Embryonic facial prominence (tissue), 1 donor: Measurements from ENCODE around the gene ATE1.
"Not testable (repeated sequence)": the region's sequence is repeated elsewhere in the genome, so short reads cannot be mapped to it uniquely, and the experiment has no call there.

Source experiments
- DNase-seq: peaks from one replicate; pipeline ENCODE4 v3.0.0-alpha.2; 2016; ENCODE audit errors: extremely low spot score

The ATE1 gene

DNA sequence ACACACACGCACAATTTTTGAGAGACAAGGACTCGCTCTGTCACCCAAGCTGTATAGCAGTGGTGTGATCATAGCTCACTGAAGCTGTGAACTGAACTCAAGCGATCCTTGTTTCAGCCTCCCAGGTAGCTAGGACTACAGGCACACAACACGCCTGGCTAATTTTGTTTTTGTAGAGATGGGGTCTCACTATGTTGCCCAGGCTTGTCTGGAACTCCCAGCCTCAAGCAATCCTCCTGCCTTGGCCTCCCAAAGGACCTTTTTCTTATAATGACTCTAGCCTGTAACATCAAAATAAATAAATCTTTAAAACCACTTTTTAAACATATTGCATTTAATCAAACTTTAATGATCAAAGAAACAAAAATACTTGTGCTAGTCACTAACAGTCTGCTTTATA, 188.7 kb downstream of the ATE1 start:
- DNase-seq, result no peak

DNA sequence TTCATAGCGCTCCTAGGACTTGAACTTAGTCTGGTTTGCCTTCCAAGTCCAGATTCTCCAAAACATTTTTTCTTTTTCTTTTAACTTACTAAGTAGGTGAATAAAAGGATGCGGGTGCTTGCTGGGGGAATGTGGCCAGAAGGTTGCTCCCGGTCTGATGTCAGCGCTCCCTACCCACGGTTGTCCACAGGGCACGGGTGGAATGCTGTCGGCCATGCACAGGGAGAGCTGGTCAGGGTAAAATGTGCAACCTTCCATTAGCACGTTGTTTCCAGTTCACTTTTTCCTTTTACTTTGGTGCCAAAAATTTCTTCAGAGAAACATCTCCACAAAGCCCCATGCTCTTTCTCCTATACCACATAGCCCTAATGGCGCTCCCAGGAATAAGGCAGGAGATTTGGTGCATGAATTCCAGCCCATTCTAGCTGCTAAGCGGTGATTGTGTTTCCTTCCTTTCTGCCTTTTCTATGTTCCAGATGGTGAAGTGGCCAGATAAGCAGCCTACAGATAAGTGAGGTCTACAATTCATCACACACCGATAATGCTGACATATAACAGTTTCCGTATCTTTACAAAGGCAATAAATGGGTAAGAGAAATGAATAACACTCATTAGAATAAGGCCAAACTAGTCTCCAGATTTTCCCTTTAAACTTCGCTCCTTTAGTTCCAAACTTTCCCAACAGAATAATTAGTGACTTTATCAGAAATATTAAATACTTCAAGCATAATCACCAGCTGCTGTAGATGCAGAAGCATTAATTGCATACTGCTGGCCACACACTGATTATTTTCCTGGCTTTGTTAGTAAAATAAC, 191.3 kb downstream of the ATE1 start:
- DNase-seq, result no peak

DNA sequence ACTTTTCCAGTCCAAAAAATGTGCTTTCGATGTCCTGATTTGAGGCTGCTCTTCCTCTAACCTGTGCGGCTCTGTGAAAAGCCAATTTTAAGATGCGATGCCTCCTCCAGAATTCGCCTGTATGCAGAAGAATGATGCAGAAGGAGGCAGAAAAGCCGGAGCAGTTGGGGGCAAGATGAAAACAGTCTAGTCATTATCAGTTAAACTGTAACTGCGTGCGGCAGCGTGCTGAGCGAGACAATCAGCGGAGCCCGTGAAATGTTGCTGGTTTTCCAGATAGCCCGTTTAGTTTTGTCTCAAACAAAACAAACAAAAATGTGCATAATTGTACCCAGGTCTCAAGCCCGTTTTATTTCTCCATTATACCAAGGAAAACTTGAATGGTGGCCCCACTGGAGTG, 192.6 kb downstream of the ATE1 start:
- DNase-seq, result no peak

DNA sequence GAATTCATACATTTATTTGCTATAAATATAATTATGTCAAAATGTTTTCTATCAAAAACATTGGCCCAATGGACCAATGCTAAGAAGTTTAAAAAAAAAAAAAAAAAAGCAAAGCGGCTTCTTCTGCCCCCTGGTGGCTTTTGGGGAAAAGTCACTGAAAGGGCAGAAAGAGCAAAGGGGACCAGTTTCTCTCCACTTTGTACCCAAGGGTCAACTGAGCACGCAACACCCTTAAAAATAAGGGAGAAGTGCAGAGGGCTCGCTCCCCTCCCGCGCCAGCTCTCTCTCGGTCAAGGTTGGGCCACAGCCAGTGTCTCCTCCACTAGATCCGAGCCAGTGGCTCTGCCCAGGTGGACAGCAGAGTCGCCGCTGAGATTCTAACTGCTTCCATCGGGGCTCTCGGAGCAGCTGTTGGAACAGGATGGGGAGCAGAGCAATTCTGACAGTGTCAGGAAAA, 193.2 kb downstream of the ATE1 start:
- DNase-seq, result no peak

DNA sequence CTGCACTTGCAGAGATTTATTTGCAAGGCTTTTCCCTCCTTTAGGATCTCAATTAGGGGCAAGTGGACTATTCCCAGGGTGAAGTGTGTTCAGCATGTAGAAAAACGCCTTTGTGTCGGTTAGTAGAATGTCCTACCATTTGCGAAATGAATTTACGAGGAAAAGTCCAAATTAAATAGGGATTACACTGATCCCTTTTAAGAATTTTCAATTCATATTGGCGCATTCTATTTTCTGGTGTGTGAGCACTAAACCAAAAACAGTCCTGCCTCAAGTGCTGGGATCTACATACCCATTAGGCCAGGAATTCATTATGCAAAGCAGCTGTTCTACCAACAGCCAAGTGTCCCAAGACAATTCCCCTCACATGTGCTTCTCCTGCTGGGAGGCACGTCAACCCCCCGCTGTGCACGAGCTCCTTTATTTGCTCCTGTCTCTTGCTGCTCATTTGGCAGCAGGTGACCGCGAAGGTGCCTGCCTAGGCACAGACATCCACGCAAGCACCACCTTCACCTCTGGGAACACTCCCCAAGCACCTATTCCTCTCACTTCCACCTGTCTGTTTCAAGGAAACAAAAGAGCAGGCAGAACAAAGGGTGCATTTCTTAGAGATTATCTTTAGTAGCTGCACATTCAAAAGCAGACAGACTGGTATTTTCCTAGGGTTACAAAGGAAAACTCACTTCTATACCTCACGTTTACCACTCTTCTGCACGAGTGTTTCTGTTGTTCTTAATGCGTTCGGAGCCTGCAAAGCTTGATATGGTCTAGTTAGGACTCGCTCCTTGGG, 195.0 kb downstream of the ATE1 start:
- no peak for DNase-seq

DNA sequence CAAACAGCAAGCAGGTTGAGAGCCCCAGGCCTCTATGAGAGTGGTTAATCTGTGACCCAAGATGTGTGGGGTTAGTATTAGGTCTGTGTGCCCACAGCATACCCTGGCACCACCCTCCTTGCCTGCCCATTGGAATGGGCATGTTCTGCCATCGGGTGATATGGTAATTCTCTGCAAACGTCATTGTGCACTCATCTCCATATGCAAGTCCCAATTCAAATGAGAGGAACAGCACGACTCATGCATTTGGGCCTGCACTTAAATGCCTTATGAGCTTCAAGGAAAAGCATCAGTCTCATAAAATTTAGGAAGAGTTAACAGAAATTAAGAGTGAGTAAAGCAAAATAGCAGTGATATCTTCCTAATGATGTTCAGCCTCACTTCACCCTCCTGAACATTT, 195.7 kb downstream of the ATE1 start:
- no peak for DNase-seq

DNA sequence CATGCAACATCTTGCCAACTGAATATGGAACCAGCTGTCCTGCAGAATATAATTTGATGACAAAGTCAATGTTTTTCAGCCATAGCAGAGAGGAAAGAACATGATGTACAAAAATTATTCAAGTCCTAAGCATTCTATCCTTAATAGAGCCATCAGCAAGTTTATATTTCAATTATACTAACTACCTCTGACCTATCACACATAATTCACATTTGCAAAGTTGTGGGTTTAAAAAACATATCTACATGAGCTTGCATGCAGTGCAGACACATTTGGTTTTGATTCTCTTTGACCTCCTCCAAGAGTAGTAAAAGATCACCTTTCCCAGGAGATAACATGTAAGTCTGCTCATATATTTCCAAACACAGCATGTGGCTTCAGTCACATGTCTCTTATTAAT, 203.5 kb downstream of the ATE1 start:
- DNase-seq, result no peak

DNA sequence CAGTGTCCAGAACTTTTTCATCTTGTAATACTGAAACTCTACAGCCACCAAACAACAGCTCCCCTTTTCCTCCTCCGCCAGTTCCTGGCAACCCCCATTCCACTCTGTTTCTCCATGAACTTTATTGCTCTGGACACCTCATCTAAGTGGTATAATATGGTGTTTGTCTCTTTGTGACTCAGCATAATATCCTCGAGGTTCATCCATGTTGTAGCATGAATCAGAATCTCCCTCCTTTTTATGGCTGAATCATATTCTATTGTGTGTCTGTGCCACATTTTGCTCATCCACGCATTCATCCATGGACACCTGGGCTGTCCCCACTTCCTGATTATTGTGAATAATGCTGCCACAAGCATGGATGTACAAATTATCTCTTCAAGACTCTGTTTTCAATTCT, 205.2 kb downstream of the ATE1 start:
- DNase-seq, result no peak

DNA sequence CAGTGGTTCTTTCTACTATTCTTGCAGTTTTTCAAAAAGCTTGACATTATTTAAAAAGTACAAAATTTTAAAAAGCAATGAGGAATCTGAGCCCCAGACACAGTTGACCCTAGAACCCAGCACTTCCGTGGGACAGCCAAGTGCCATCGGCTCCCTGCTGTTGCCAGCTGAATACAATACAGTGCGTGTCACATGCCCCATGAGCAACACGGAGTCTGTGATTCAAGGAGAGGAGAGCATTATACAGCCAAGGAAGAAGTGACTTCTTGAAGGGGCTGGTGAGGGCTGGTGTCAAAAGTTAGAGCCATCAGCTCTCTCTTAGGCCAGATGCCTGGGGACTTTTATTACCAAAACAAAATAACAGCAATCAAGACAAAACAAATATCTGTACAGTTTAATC, 206.6 kb downstream of the ATE1 start:
- DNase-seq, result no peak

DNA sequence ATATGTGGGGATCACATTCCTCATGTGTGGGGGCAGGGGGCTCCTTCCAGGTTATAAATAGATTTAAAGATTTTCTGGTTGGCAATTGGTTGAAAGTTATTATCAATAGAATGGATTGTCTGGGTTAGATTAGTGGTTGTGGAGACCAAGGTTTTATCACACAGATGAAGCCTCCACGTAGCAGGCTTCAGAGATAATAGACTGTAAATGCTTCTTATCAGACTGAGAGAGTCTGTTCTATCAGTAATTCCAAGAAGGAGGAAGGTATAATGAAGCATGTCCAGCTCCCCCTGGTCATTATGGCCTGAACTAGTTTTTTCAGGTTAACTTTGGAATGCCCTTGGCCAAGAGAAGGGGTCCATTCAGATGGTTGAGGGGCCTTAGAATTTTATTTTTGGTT, 211.9 kb downstream of the ATE1 start:
- DNase-seq, result no peak

DNA sequence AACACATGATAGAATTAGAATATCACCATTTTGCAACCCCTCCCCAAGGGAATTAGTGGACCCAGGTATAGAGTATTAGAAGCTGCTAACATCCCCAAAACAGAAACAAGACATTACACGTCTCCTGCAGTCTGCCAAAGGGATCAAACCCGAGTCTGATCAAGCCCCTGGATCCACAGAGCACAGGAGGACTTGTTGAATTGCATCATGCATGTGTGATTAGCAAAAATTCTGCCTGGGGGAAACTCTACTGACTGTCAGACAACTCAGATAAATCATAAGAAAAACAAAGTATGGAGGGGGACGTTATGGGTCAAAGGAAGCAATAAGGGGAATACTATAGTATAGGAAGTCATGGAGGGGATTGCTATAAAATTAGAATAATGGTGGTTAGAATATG, 212.8 kb downstream of the ATE1 start:
- no peak for DNase-seq

DNA sequence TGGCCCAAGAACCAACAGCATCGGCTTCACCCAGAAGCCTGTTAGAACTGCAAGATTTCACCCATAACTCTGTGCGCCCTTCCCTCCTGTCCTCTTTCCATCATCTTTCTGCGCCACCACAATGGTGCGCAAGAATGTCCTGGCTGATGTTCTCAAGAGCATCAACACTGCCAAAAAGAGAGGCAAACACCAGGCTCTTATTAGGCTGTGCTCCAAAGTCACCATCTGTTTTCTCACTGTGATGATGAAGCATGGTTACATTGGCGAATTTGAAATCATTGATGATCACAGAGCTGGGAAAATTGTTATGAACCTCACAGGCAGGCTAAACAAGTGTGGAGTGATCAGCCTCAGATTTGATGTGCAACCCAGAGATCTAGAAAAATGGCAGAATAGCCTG, 214.3 kb downstream of the ATE1 start:
- no peak for DNase-seq

DNA sequence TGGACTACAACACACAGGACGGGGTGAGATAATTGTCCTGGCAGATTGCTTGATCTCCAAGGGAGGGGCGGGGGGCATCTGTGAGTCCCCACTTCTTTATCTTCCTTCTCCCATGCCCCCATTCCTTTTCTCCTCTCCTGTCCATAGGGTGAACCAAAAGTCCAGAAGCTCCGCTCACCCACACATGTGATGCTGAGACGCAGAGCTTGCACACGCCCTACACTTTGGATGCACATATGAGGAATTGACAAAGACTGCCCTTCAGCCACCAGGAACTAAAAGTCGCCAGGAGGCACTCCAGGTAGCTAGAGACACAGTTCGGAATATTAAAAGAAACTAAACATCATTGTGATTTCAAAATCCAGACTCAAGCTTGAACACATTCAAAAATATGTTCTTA, 216.9 kb downstream of the ATE1 start:
- DNase-seq, result no peak

DNA sequence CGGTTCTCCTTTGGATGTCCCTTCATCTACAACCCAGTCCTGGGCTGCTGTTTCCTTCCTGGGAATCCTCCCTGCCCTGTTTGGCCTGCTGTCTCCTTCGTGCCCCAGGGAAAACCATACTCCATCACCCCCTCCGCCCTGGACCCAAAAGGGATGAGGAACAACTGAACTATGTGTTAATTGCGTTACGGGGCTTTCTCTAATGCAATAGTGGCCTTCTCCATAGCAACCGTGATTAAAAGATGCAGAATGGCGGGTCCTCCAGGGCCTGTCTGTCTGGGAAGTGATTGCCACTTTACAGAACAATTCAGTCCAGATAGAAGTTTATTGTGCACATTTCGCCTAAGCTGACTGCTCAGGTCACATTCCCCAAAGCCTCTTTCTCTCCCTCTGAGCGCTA, 217.6 kb downstream of the ATE1 start:
- no peak for DNase-seq

DNA sequence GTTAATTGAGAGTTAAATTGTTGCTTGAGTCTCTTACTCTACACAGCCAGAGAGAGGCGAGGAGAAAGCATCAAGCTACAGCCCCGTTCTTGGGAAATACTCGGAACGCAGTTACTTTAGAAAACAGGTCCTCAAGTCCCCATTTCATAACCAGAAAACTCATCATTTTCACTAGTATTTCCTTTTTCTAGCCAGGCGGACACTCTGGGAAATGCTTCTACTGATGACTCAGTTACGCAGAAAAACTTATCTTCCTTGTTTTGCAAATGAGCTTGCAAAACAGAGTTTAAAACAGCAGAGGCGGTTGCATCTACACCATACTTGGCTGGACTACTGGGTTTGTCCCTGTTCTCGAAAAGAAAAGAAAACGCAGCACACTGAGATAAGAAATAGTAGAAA, 218.2 kb downstream of the ATE1 start:
- no peak for DNase-seq

DNA sequence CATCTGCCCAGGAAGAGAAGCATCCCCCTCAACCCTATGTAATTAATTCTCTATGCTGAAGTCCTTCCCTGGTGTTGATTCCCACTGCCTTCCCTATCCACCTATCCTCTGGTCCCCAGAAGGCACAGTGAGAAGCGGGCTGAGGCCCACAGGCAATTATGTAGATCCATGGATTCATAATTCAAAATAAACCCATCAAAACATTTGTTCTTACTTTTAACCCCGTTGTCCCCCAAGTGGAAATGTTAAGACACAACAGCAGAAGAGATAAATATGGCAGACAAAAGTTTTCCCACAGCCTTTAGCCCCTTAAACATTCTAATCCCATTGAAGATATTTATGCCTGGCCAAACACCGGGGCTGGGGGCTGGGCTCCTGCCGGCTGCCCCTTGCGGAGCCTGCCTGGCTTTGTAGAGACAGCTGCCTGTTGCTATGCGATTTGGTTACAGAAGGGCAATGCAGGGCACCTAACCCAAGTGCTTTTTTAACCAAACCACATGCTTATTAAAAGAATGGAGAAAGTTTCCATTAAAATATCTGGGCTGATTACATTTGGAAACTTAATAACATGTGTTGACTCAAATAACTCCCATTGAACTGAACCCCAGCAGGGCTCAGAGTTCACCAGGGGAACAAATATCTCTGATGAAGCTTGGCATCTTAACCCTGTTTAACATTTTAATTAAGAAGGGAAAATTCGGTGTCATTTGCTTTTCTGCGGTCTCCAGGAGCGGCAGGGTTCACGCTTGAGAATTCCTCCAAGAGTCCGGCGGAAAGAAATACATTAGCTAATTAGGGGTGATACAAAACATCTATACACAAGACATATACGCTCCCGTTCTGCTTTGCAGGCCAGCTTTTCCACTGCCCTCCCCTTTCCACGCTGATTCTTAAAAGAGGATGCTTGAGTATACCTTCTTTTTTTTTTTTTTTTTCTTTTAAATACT, 218.8 kb downstream of the ATE1 start:
- DNase-seq, result no peak

DNA sequence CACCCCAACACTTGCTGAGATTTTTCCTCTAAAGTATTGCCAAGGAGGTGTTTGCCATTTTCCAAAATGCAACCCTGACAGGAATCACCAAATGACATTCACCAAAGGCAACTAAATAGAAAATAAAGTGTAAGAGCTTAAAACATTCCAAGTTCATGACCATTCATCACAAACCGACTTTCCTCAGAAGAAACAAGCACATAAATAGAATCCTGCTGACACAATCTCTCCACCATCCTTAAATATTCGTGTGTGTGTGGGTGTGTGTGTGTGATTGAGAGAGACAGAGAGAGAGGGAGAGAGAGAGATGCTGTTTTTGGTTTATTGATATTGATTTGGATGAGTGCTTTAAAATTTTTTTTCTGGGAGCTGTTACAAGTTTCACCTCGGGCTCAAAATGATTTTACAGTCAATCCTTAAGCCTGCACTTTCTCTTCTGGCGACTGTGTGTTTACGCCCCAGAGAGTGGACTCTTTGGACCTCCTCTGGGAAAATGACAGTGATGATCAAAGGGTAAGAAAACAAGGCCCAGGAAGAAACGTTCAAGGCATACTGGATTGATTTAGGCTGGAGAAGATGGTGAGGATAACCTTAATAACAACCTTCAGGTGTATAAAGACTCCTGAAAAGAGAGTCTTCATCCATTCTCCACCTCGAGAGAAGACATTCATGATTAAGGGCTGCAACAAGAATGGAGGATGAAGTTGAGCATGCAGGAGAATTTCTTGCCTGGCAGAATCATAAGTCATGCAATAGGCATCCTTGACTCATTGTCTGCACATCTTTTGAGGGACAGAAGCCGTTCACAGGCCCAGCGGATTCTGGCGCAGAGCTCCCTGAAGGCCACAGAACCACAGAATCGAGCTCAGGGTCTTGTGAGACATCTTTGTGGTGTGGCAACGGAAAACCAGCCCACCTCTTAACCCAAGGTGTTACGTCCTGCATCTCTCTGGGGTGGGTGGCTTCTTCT, 225.2 kb downstream of the ATE1 start:
- DNase-seq, result no peak

DNA sequence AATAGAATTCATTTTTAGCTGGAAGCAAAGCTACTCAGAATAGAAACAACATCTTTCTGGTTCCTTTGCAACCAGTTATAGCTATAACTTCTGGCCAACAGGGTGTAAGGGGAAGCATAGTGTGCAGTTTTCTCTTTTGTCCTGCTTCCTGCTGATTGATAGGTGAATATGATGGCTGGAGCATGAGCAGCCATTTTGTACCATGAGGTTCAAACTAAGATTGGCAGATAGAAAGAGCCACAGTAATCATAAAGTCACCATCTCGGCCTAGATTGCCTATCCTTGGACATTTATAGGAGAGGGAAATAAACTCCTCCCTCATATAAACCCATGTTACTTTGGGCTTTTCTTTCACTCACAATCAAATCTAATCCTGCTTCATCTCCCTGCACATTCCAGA, 227.4 kb downstream of the ATE1 start:
- no peak for DNase-seq

DNA sequence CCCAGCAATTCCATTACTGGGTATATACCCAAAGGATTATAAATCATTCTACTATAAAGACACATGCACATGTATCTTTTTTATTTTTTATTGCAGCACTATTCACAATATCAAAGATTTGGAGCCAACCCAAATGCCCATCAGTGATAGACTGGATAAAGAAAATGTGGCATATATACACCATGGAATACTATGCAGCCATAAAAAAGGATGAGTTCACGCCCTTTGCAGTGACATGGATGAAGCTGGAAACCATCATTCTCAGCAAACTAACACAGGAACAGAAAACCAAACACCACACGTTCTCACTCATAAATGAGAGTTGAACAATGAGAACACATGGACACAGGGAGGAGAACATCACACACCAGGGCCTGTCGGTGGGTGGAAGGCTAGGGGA, 228.1 kb downstream of the ATE1 start:
- DNase-seq, result not testable (repeated sequence)

DNA sequence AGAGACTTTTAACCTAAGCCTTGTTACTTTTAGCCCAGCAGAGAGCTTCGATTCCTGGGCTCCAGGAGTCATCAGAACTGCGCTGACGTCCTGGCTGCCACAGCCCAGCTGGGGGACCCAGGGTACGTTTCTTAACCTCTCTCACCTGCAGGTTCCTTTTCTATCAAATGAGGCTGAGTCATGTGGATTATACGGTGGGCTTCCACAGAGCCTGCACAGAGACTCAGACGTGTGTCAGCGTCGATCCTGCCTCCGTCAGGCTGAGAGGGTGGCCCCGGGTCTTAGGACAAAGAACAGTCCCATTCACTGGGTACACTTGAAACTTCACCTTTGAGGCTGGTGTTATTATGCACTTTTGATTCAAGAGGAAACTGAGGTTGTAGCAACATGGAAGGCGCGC, 228.9 kb downstream of the ATE1 start:
- DNase-seq, result no peak

DNA sequence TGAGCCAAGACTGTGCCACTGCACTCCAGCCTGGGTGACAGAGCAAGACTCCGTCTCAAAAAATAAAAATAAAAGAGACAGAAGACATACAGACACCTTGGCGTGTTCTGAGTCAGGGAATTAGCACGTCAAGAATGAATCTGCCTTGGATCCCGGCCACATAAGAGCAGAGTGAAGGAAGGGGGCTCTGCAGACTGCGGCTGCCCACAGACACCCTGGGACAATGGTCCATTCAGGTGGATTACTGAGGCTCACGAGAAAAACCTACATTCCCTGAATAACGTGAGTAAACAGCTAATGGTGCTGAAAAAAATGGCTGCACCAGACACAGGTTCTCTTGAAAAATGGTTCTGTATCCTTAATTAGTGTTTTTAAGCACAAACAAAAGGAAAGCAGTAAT, 229.5 kb downstream of the ATE1 start:
- DNase-seq, result no peak
